CD4-positive, alpha-beta T cell (primary cell): ENCODE measurements around the gene TMEM72. TPM values are rescaled to one million over a fixed set of nuclear protein-coding genes. Genes with fewer than 3 reads are reported as not detected.

Experiments used
- ATAC-seq: fragments of 200-7000 bp; cut with Tn5 transposase; one replicate; pipeline ENCODE4 v1.10.0; 2022; ENCODE audit warnings: mild to moderate bottlenecking; ENCODE audit not compliant: poor library complexity
- CTCF ChIA-PET: fragments of 350-600 bp; sonication (Branson Sonifier 250); formaldehyde crosslinking; loops from one replicate; lab custom pipeline; 2021; ENCODE audit warnings: antibody characterized with exemption, inconsistent platforms; lab: Charles Lee
- POLR2A ChIA-PET: fragments of 350-600 bp; sonication (Branson Sonifier 250); formaldehyde crosslinking; loops from one replicate; lab custom pipeline; 2021; ENCODE audit warnings: antibody characterized with exemption, inconsistent platforms; lab: Charles Lee
- DNase-seq, 14 experiments: peaks; one replicate each; pipeline ENCODE4 v3.0.0-alpha.2; 2013 to 2020; ENCODE audit warnings: mixed read lengths in 2 of 14
- H3K27ac ChIP-seq, 2 donors: one replicate each; pipeline versions ENCODE4 v1.5.1 to v1.7.0; 2013; ENCODE audit warnings: low read length in 2 of 2, low read depth in 1 of 2, mild to moderate bottlenecking in 1 of 2
- H3K27me3 ChIP-seq, 2 experiments: 1 replicate in 1 of 2; 2 replicates in 1 of 2; pipeline versions ENCODE4 v1.6.1 to v1.7.0; 2013; ENCODE audit warnings: low read length in 2 of 2, control low read depth in 1 of 2, mild to moderate bottlenecking in 1 of 2, moderate library complexity in 1 of 2; ENCODE audit not compliant: insufficient read depth in 2 of 2, control insufficient read depth in 1 of 2
- H3K36me3 ChIP-seq: one replicate; pipeline ENCODE4 v1.6.1; 2013; ENCODE audit warnings: low read length, control low read depth; ENCODE audit not compliant: insufficient read depth
- H3K4me1 ChIP-seq: one replicate; pipeline ENCODE4 v1.6.1; 2013; ENCODE audit warnings: low read length, control low read depth; ENCODE audit not compliant: insufficient read depth
- H3K4me3 ChIP-seq: one replicate; pipeline ENCODE4 v1.5.1; 2013; ENCODE audit warnings: mild to moderate bottlenecking, low read length, moderate library complexity
- H3K9me3 ChIP-seq, 2 experiments: 1 replicate in 1 of 2; 2 replicates in 1 of 2; pipeline versions ENCODE4 v1.6.1 to v1.7.0; 2013; ENCODE audit warnings: low read length in 2 of 2, mild to moderate bottlenecking in 2 of 2, control low read depth in 1 of 2, moderate library complexity in 1 of 2; ENCODE audit not compliant: control insufficient read depth in 1 of 2, insufficient read depth in 1 of 2
- H3K27ac Mint-ChIP-seq: one replicate; pipeline ENCODE4 v1.8.0; 2020; ENCODE audit warnings: mixed read lengths
- H3K27me3 Mint-ChIP-seq: one replicate; pipeline ENCODE4 v1.8.0; 2021; ENCODE audit warnings: mixed read lengths
- H3K36me3 Mint-ChIP-seq: one replicate; pipeline ENCODE4 v1.8.0; 2021; ENCODE audit warnings: low read depth, mixed read lengths
- H3K4me1 Mint-ChIP-seq: one replicate; pipeline ENCODE4 v1.8.0; 2021; ENCODE audit warnings: low read depth, mixed read lengths
- H3K4me3 Mint-ChIP-seq: one replicate; pipeline ENCODE4 v1.8.0; 2020; ENCODE audit warnings: mild to moderate bottlenecking, mixed read lengths
- H3K9me3 Mint-ChIP-seq: one replicate; pipeline ENCODE4 v1.8.0; 2020; ENCODE audit warnings: mixed read lengths
- CTCF ChIP-seq: fragments of 200-600 bp; IDR thresholded peaks from one replicate; pipeline ENCODE4 v1.8.0; 2022; ENCODE audit warnings: antibody characterized with exemption, mild to moderate bottlenecking
- intact Hi-C, 2 experiments: fragments of 100-400 bp; cut with DNase I in 1 of 2; cut with micrococcal nuclease in 1 of 2; formaldehyde crosslinking; loops; one replicate each; pipeline versions ENCODE4 v1.15.1 to v1.9.0; 2023 to 2025; cut with DNase I, micrococcal nuclease
- total RNA-seq, 174 experiments: library from RNA in 2 of 174; stranded (reverse) in 2 of 174; gene quantifications; one replicate each; pipeline ENCODE4 v1.2.3 and lab custom pipeline; 2021 to 2026

Gene TMEM72
- total RNA-seq, 2 experiments from 2014 or later = not detected

- no peaks in the 10 kb centered on the region for H3K27me3 ChIP-seq
- Mint-ChIP-seq H3K27me3 (no peaks in the 10 kb centered on the region), H3K4me1 (peaks cover 5% of the 10 kb centered on the region), H3K27ac (no peak overlapping the region), H3K9me3 (no peaks in the 10 kb centered on the region), H3K4me3 (peak overlapping the region; percentile 44), H3K36me3 (no peaks in the 10 kb centered on the region)
- ChIA-PET POLR2A (interaction anchor here (1.3 kb wide), 1 partner anchor 11 kb away, joined by 3 read pairs; no protein-coding TSS in a partner anchor), CTCF (interaction anchor here (1.1 to 2.2 kb wide), 3 partner anchors 20 to 41 kb away, joined by 3 to 9 read pairs (median 3); no protein-coding TSS in a partner anchor)
- peak overlapping the region; percentile 55 for H3K4me3 ChIP-seq
- no peak for TF ChIP-seq CTCF
- H3K27ac ChIP-seq = no peak overlapping the region
- no peaks in the 10 kb centered on the region for H3K36me3 ChIP-seq
- peaks cover 40% of the 10 kb centered on the region for H3K4me1 ChIP-seq
- intact Hi-C loops = loop anchor here (1.0 to 5.0 kb wide), 4 partner anchors 15 to 112 kb away; partner anchors contain the start of gene RASSF4 (in 1 of the 2)
- H3K9me3 ChIP-seq = no peaks in the 10 kb centered on the region
- no peak for DNase-seq
- ATAC-seq = no peak
These were observed 63.0 kb downstream of the TMEM72 start for GRCh38 chr10:44974082-44974627.

- H3K27ac Mint-ChIP-seq = no peak overlapping the region
- no peaks in the 10 kb centered on the region for H3K27me3 Mint-ChIP-seq
- ATAC-seq (peak; percentile 94), DNase-seq (peak in 13 of 14 experiments; percentile 30 to 83 (median 60))
- H3K4me3 Mint-ChIP-seq = peak overlapping the region; percentile 44
- H3K9me3 ChIP-seq = no peaks in the 10 kb centered on the region
- no peaks in the 10 kb centered on the region for H3K36me3 ChIP-seq
- H3K36me3 Mint-ChIP-seq = no peaks in the 10 kb centered on the region
- peaks cover 33% of the 10 kb centered on the region for H3K4me1 ChIP-seq
- H3K4me1 Mint-ChIP-seq = peaks cover 4% of the 10 kb centered on the region
- peak; percentile 89 for TF ChIP-seq CTCF
- H3K9me3 Mint-ChIP-seq = no peaks in the 10 kb centered on the region
- H3K27me3 ChIP-seq = no peaks in the 10 kb centered on the region
- POLR2A ChIA-PET = interaction anchor here (1.3 kb wide), 1 partner anchor 12 kb away, joined by 3 read pairs; no protein-coding TSS in a partner anchor
- CTCF ChIA-PET = interaction anchor here (1.1 to 2.2 kb wide), 3 partner anchors 19 to 42 kb away, joined by 3 to 9 read pairs (median 3); no protein-coding TSS in a partner anchor
- H3K4me3 ChIP-seq = peak overlapping the region; percentile 55
- intact Hi-C loops = loop anchor here (1.0 to 5.0 kb wide), 5 partner anchors 16 to 1303 kb away; partner anchors contain the start of gene RASSF4 (in 1 of the 2)
- H3K27ac ChIP-seq = no peak overlapping the region
These were observed 63.7 kb downstream of the TMEM72 start for GRCh38 chr10:44974628-44975430.

DNA sequence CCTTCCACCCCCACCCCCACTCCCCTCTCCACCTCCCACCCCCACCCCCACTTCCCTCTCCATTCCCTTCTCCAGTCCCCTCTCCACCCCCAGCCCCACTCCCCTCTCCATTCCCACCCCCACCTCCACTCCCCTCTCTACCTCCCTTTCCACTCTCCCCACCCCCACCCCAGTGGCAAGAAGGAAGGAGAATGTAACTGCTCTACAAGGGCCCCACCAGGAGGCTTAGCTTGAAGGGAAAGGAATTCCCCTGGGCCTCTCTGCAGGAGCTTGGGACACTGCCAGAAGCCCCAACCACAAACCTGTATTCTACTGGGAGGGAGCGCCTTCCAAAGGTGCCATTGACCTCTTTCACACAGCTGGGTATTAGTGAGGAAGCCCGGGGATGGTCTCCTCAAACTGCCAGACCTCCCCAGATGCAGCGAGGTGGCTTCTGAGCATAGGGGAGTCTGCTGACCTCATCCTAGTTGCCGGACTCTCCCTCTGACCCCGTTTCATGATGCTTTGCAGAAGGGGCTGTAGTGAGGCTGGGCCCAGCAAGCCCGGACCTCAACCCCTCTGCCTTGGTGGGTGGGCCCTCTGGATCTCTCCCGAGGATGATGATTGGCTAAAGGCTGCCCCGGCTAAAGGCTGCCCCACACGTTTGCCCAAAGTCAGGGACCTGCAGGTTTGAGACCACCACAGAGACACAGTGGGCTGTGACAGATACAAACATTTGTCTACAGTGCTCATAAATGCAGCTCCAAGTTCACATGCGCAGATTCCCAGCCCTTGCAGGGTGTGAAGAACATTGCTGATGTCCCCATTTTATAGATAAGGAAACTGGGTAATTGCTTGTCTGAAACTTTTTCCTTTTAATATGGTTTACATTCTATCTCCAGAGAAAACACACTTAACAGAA, 64.5 kb downstream of the TMEM72 start:
- peak in 1 of 14 experiments; percentile 37 for DNase-seq
- intact Hi-C loops = loop anchor here in 1 of 2 experiments (1.0 to 5.0 kb wide), 2 partner anchors 43 to 1303 kb away; no protein-coding TSS in a partner anchor
- POLR2A ChIA-PET = interaction anchor here (0.7 kb wide), 1 partner anchor 65 kb away, joined by 3 read pairs; no protein-coding TSS in a partner anchor

More for the DNA sequence above, 64.5 kb downstream of the TMEM72 start:
- ATAC-seq = no peak
- Mint-ChIP-seq H3K36me3 (no peaks in the 10 kb centered on the region), H3K27me3 (no peaks in the 10 kb centered on the region), H3K4me1 (peaks cover 4% of the 10 kb centered on the region), H3K27ac (no peak overlapping the region), H3K4me3 (no peak overlapping the region), H3K9me3 (no peaks in the 10 kb centered on the region)
- H3K27ac ChIP-seq = no peak overlapping the region
- H3K4me1 ChIP-seq = peaks cover 32% of the 10 kb centered on the region
- CTCF ChIA-PET = interaction anchor here (1.1 kb wide), 2 partner anchors 18 to 43 kb away, joined by 3 to 4 read pairs; no protein-coding TSS in a partner anchor
- no peaks in the 10 kb centered on the region for H3K9me3 ChIP-seq
- H3K4me3 ChIP-seq = no peak overlapping the region
- no peak for TF ChIP-seq CTCF
- no peaks in the 10 kb centered on the region for H3K36me3 ChIP-seq
- H3K27me3 ChIP-seq = no peaks in the 10 kb centered on the region
